H1 (cell line): ENCODE data around the gene DDX4. TPM values are rescaled to one million over a fixed set of nuclear protein-coding genes. Genes with fewer than 3 reads are reported as not detected.

Source experiments
- CTCF ChIA-PET: fragments of 300-600 bp; sonication (Branson Sonifier 250); formaldehyde crosslinking; loops from one replicate; lab custom pipeline; 2021; ENCODE audit not compliant: partially characterized antibody; lab: Charles Lee
- POLR2A ChIA-PET: fragments of 300-600 bp; sonication (Branson Sonifier 250); formaldehyde crosslinking; loops from one replicate; lab custom pipeline; 2021; ENCODE audit warnings: inconsistent platforms; ENCODE audit not compliant: partially characterized antibody; lab: Charles Lee
- DNase-seq, 2 experiments: peaks; one replicate each; pipeline versions ENCODE4 v3.0.0 to v3.0.0-alpha.2; 2010 to 2022; ENCODE audit warnings: low spot score in 2 of 2, low read depth in 1 of 2, mixed read lengths in 1 of 2
- FAIRE-seq: peaks from 2 replicates; lab custom pipeline; 2011; peaks lifted over from hg19 to GRCh38; lab: Jason Lieb, UNC
- H2AFZ ChIP-seq: 2 replicates; pipeline ENCODE4 v1.8.1; 2012; ENCODE audit warnings: low read length, inconsistent platforms
- H2AK5ac ChIP-seq: 2 replicates; pipeline ENCODE4 v1.6.1; 2013; ENCODE audit warnings: low read depth, low read length
- H2BK120ac ChIP-seq: replicated peaks from 2 replicates; pipeline ENCODE3; 2013; ENCODE audit warnings: low read depth, low read length, inconsistent platforms
- H2BK12ac ChIP-seq: 2 replicates; pipeline ENCODE4 v1.6.1; 2013; ENCODE audit warnings: low read depth, low read length
- H2BK15ac ChIP-seq: 2 replicates; pipeline ENCODE4 v1.6.1; 2013; ENCODE audit warnings: low read length
- H2BK20ac ChIP-seq: 2 replicates; pipeline ENCODE4 v1.6.1; 2013; ENCODE audit warnings: low read length
- H2BK5ac ChIP-seq: 2 replicates; pipeline ENCODE4 v1.6.1; 2013; ENCODE audit warnings: low read depth, low read length
- H3K14ac ChIP-seq: 2 replicates; pipeline ENCODE4 v1.6.1; 2013; ENCODE audit warnings: inconsistent platforms; ENCODE audit not compliant: insufficient read length
- H3K18ac ChIP-seq: 2 replicates; pipeline ENCODE4 v1.6.1; 2013; ENCODE audit warnings: low read length; ENCODE audit errors: extremely low read depth
- H3K23ac ChIP-seq: 2 replicates; pipeline ENCODE4 v1.6.1; 2013; ENCODE audit warnings: inconsistent platforms; ENCODE audit not compliant: insufficient read length
- H3K23me2 ChIP-seq: 2 replicates; pipeline ENCODE4 v1.6.1; 2013; ENCODE audit warnings: low read depth, low read length
- H3K27ac ChIP-seq: 2 replicates; pipeline ENCODE4 v1.6.1; 2011; ENCODE audit warnings: low read depth, low read length, inconsistent platforms
- H3K27me3 ChIP-seq, 4 experiments: replicated peaks in 1 of 4; 1 replicate in 1 of 4; 2 replicates in 3 of 4; pipeline versions ENCODE4 v1.6.1 to v1.8.1; 2011 to 2013; ENCODE audit warnings: low read length in 3 of 4, mild to moderate bottlenecking in 3 of 4, inconsistent platforms in 2 of 4, mixed read lengths in 2 of 4, moderate library complexity in 1 of 4; ENCODE audit not compliant: control insufficient read depth in 3 of 4, insufficient read depth in 3 of 4; ENCODE audit errors: extremely low read depth in 1 of 4
- H3K36me3 ChIP-seq, 4 experiments: 2 replicates each; pipeline versions ENCODE4 v1.6.1 to v1.8.1; 2011 to 2013; ENCODE audit warnings: mild to moderate bottlenecking in 4 of 4, low read length in 3 of 4, moderate library complexity in 2 of 4, control low read depth in 1 of 4, inconsistent platforms in 1 of 4; ENCODE audit not compliant: insufficient read depth in 4 of 4, control insufficient read depth in 2 of 4
- H3K4ac ChIP-seq: replicated peaks from 2 replicates; pipeline ENCODE3; 2013; ENCODE audit warnings: low read length, low read depth, mixed read lengths, inconsistent platforms; ENCODE audit not compliant: insufficient read length
- H3K4me1 ChIP-seq, 4 experiments: replicated peaks in 1 of 4; 1 replicate in 1 of 4; 2 replicates in 3 of 4; pipeline versions ENCODE4 v1.6.1 to v1.8.1; 2011 to 2013; ENCODE audit warnings: low read length in 3 of 4, inconsistent platforms in 2 of 4, mixed read lengths in 1 of 4; ENCODE audit not compliant: insufficient read depth in 4 of 4, control insufficient read depth in 3 of 4
- H3K4me2 ChIP-seq, 2 experiments: 2 replicates each; pipeline versions ENCODE4 v1.6.1 to v1.8.1; 2011 to 2013; ENCODE audit warnings: low read depth in 2 of 2, low read length in 2 of 2, control low read depth in 1 of 2, inconsistent platforms in 1 of 2, mild to moderate bottlenecking in 1 of 2; ENCODE audit not compliant: insufficient read depth in 1 of 2
- H3K4me3 ChIP-seq, 4 experiments: fragments of 200-600, 300-600 bp in 1 of 4; sonication (generic), shearing (Covaris generic), sonication (Bioruptor Twin) in 1 of 4; 2 replicates each; pipeline versions ENCODE4 v1.5.1 to v1.8.1; 2011 to 2016; ENCODE audit warnings: low read length in 4 of 4, low read depth in 3 of 4, control low read depth in 2 of 4, inconsistent platforms in 2 of 4, mild to moderate bottlenecking in 2 of 4, mixed read lengths in 1 of 4, moderate library complexity in 1 of 4; ENCODE audit not compliant: insufficient read depth in 2 of 4; ENCODE audit errors: extremely low read depth in 1 of 4
- H3K56ac ChIP-seq: replicated peaks from 2 replicates; pipeline ENCODE3; 2013; ENCODE audit warnings: low read depth, mild to moderate bottlenecking, mixed read lengths, low read length, inconsistent platforms; ENCODE audit not compliant: insufficient read length
- H3K79me1 ChIP-seq: 2 replicates; pipeline ENCODE4 v1.6.1; 2013; ENCODE audit warnings: low read depth, low read length, control low read depth
- H3K79me2 ChIP-seq, 2 experiments: 2 replicates each; pipeline versions ENCODE4 v1.6.1 to v1.8.1; 2012 to 2013; ENCODE audit warnings: low read length in 2 of 2, mild to moderate bottlenecking in 2 of 2, inconsistent platforms in 1 of 2; ENCODE audit not compliant: insufficient read depth in 2 of 2, control insufficient read depth in 1 of 2
- H3K9ac ChIP-seq, 4 experiments: replicated peaks in 1 of 4; 1 replicate in 1 of 4; 2 replicates in 3 of 4; pipeline versions ENCODE4 v1.6.1 to v1.8.1; 2011 to 2013; ENCODE audit warnings: low read depth in 3 of 4, low read length in 3 of 4, control low read depth in 2 of 4, mild to moderate bottlenecking in 2 of 4, moderate library complexity in 2 of 4, inconsistent platforms in 1 of 4; ENCODE audit errors: extremely low read depth in 1 of 4
- H3K9me3 ChIP-seq, 2 experiments: 2 replicates each; pipeline versions ENCODE4 v1.6.1 to v1.8.1; 2012 to 2013; ENCODE audit warnings: mild to moderate bottlenecking in 2 of 2, moderate library complexity in 2 of 2, control low read depth in 1 of 2, inconsistent platforms in 1 of 2, low read depth in 1 of 2, low read length in 1 of 2, mixed read lengths in 1 of 2; ENCODE audit not compliant: insufficient read depth in 2 of 2
- H4K20me1 ChIP-seq, 2 experiments: replicated peaks in 1 of 2; 2 replicates each; pipeline versions ENCODE3 to v1.8.1; 2011 to 2013; ENCODE audit warnings: inconsistent platforms in 2 of 2, low read length in 2 of 2, mild to moderate bottlenecking in 1 of 2; ENCODE audit not compliant: insufficient read depth in 2 of 2, control insufficient read depth in 1 of 2
- H4K5ac ChIP-seq: 2 replicates; pipeline ENCODE4 v1.6.1; 2013; ENCODE audit warnings: low read length, low read depth, mixed read lengths, inconsistent platforms; ENCODE audit not compliant: insufficient read length
- H4K8ac ChIP-seq: 2 replicates; pipeline ENCODE4 v1.8.0; 2013; ENCODE audit warnings: mild to moderate bottlenecking, moderate library complexity, low read length, inconsistent platforms; ENCODE audit not compliant: insufficient read depth; ENCODE audit errors: extremely low read depth
- H4K91ac ChIP-seq: replicated peaks from 2 replicates; pipeline ENCODE3; 2013; ENCODE audit warnings: low read length, mixed read lengths, inconsistent platforms; ENCODE audit not compliant: insufficient read length
- GTF2F1 ChIP-seq: IDR thresholded peaks from 2 replicates; pipeline ENCODE4 v1.6.1; 2012; ENCODE audit warnings: low read depth, low read length, improper control_type of control experiment, borderline replicate concordance
- SP1 ChIP-seq: IDR thresholded peaks from 2 replicates; pipeline ENCODE4 v1.6.1; 2011; ENCODE audit warnings: low read depth, low read length
- SP2 ChIP-seq: IDR thresholded peaks from 2 replicates; pipeline ENCODE4 v1.6.1; 2012; ENCODE audit warnings: mild to moderate bottlenecking, low read length, inconsistent platforms
- WGBS, 2 experiments: shearing (Covaris generic) in 1 of 2; methylation state at CpG; one replicate each; pipeline versions ENCODE4 v1.1.6 to v1.1.7; 2013 to 2015; ENCODE audit warnings: low lambda C conversion rate in 2 of 2, mixed read lengths in 2 of 2, inconsistent platforms in 1 of 2, low coverage in 1 of 2, missing lambda C conversion rate in 1 of 2; ENCODE audit not compliant: insufficient replicate concordance in 2 of 2, insufficient coverage in 1 of 2, insufficient read length in 1 of 2; ENCODE audit errors: extremely low coverage in 1 of 2, missing lambda C conversion rate in 1 of 2; 5-methylcytosine and 5-hydroxymethylcytosine counted together
- polyA plus RNA-seq, 7 experiments: library from polyadenylated mRNA; depleted of rRNA in 3 of 7; stranded (reverse) in 5 of 7; unstranded in 2 of 7; fragments of >200 nt in 5 of 7; fragments of 200-250 nt in 2 of 7; gene quantifications; 1 replicate in 5 of 7; 2 replicates in 1 of 7; 4 replicates in 1 of 7; pipeline versions ENCODE4 v1.2.1 to v1.2.3, GENCODE V29; 2011 to 2013; ENCODE audit warnings: missing spikeins in 2 of 7, mixed read lengths in 2 of 7
- total RNA-seq: library from RNA; stranded (reverse); fragmentation: NEBNext Ultra II Directional; extraction: Animal tissue kit (Norgen Biotek cat#: 25700); gene quantifications from 2 replicates; pipeline ENCODE4 v1.2.1, GENCODE V29; 2021
- TF ChIP-seq, protein P1 (sequence below): IDR thresholded peaks from 2 replicates; pipeline ENCODE4 v1.6.1; 2012; ENCODE audit warnings: inconsistent platforms
- TF ChIP-seq, protein P2 (sequence below): IDR thresholded peaks from 2 replicates; pipeline ENCODE4 v1.6.1; 2011; ENCODE audit warnings: low read length, improper control_type of control experiment

Gene DDX4
- total and polyA plus RNA-seq, 2 of the 8 experiments (the other 6 are each of a cell fraction or from before 2014, with no cell fraction given) = 0.15 TPM; not detected in 1

DNA sequence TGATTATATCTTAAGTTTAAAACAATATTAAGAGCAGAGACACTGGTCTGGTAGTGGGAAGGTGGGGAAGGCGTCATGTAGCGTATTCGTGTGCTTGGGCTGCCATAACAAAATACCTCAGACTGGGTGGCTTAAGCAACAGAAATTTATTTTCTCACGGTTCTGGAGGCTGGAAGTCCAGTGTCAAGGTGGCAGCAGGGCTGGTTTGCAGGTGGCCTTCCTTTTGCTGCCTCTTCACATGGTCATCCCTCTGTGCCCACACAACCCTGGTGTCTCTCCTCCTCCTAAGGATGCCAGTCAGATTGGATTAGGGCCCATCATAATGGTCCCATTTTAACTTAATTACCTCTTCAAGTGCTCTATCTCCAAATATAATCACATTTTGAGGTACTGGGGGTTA is 122.8 kb downstream of the DDX4 start:
- Histone ChIP-seq H3K79me1 (no peaks in the 10 kb centered on the region), H4K5ac (no peak overlapping the region), H3K4ac (no peak overlapping the region), H4K20me1 (peaks cover 0 to 7% of the 10 kb centered on the region in 2 experiments), H3K18ac (no peak overlapping the region), H2BK5ac (no peak overlapping the region), H4K91ac (no peak overlapping the region), H3K23ac (no peak overlapping the region), H4K8ac (no peak overlapping the region), H3K4me3 (no peak overlapping the region), H2AK5ac (no peak overlapping the region), H2AFZ (no peak overlapping the region), H3K9me3 (0 out of 4 replicates have a peak, but pooled peaks cover 0 to 4% of the 10 kb centered on the region in 2 experiments), H2BK120ac (no peak overlapping the region), H3K4me2 (no peak overlapping the region), H3K36me3 (no peaks in the 10 kb centered on the region; a peak in 1 of 8 replicates), H3K79me2 (no peaks in the 10 kb centered on the region), H3K9ac (no peak overlapping the region)
- WGBS, 2 experiments = 86% methylated on average over 4 of the region's 4 CpGs; no CpG with 5 or more reads in 1 of the 2 experiments
- FAIRE-seq (no peak), DNase-seq (no peak)
- ChIA-PET CTCF (no interaction called here), POLR2A (no interaction called here)
- TF ChIP-seq, protein P1, sequence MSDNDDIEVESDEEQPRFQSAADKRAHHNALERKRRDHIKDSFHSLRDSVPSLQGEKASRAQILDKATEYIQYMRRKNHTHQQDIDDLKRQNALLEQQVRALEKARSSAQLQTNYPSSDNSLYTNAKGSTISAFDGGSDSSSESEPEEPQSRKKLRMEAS = no peak
- TF ChIP-seq SP1 (no peak), GTF2F1 (no peak), SP2 (no peak)
- TF ChIP-seq, protein P2, sequence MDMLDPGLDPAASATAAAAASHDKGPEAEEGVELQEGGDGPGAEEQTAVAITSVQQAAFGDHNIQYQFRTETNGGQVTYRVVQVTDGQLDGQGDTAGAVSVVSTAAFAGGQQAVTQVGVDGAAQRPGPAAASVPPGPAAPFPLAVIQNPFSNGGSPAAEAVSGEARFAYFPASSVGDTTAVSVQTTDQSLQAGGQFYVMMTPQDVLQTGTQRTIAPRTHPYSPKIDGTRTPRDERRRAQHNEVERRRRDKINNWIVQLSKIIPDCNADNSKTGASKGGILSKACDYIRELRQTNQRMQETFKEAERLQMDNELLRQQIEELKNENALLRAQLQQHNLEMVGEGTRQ = no peak
- TF ChIP-seq, all 59 proteins: peak for 0
- Histone ChIP-seq H2BK20ac (no peak overlapping the region), H3K27ac (no peak overlapping the region), H3K56ac (no peak overlapping the region), H3K23me2 (peaks cover 7% of the 10 kb centered on the region; the same call in 1 of the 2 replicates), H3K14ac (no peak overlapping the region), H2BK15ac (no peak overlapping the region), H2BK12ac (no peak overlapping the region), H3K4me1 (no peaks in the 10 kb centered on the region), H3K27me3 (no peaks in the 10 kb centered on the region)
